ENCODE results near the gene E2F6.

The E2F6 gene

GRCh38 chr2:11427224-11427623 is 38.7 kb downstream of the E2F6 start:
- H3K9me3 ChIP-seq, result no peaks in the 10 kb centered on the region
- TF ChIP-seq, protein P1, sequence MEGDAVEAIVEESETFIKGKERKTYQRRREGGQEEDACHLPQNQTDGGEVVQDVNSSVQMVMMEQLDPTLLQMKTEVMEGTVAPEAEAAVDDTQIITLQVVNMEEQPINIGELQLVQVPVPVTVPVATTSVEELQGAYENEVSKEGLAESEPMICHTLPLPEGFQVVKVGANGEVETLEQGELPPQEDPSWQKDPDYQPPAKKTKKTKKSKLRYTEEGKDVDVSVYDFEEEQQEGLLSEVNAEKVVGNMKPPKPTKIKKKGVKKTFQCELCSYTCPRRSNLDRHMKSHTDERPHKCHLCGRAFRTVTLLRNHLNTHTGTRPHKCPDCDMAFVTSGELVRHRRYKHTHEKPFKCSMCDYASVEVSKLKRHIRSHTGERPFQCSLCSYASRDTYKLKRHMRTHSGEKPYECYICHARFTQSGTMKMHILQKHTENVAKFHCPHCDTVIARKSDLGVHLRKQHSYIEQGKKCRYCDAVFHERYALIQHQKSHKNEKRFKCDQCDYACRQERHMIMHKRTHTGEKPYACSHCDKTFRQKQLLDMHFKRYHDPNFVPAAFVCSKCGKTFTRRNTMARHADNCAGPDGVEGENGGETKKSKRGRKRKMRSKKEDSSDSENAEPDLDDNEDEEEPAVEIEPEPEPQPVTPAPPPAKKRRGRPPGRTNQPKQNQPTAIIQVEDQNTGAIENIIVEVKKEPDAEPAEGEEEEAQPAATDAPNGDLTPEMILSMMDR (IDR thresholded peaks at IDR 0.05), result no peak
- H3K4me3 ChIP-seq, result no peak overlapping the region
- intact Hi-C loops (cut with DNase I; ENCODE audit: low total_unique reads), result no loop called here
- no peaks in the 10 kb centered on the region for H3K36me3 ChIP-seq
- no peak overlapping the region for H3K27ac ChIP-seq
- H3K27me3 ChIP-seq, result no peaks in the 10 kb centered on the region
- no peak for DNase-seq
- H3K4me1 ChIP-seq, result no peaks in the 10 kb centered on the region

- H3K27ac ChIP-seq, result no peak overlapping the region
- H3K9me3 ChIP-seq, result peaks cover 0 to 4% (median 3%) of the 10 kb centered on the region in 3 donors
- intact Hi-C loops (cut with DNase I; ENCODE audit: low total_unique reads), result no loop called here
- peaks cover 0 to 5% (median 0%) of the 10 kb centered on the region in 4 donors for H3K4me1 ChIP-seq
- no peak overlapping the region for H3K4me3 ChIP-seq
- DNase-seq, result no peak
- H3K27me3 ChIP-seq, result no peaks in the 10 kb centered on the region
- TF ChIP-seq, protein P1 (IDR thresholded peaks at IDR 0.05), result no peak
- H3K36me3 ChIP-seq, result no peaks in the 10 kb centered on the region
Measured at GRCh38 chr2:11422901-11423435, 43.0 kb downstream of the E2F6 start.

GRCh38 chr2:11422491-11422865 is 43.5 kb downstream of the E2F6 start:
- no peak for DNase-seq
- TF ChIP-seq, protein P1 (IDR thresholded peaks at IDR 0.05), result no peak
- Histone ChIP-seq H3K27ac (no peak overlapping the region), H3K4me1 (peaks cover 0 to 5% (median 0%) of the 10 kb centered on the region in 4 donors), H3K9me3 (peaks cover 0 to 7% (median 4%) of the 10 kb centered on the region in 3 donors), H3K27me3 (no peaks in the 10 kb centered on the region), H3K36me3 (no peaks in the 10 kb centered on the region), H3K4me3 (no peak overlapping the region)
- intact Hi-C loops (cut with DNase I; ENCODE audit: low total_unique reads), result no loop called here

DNA sequence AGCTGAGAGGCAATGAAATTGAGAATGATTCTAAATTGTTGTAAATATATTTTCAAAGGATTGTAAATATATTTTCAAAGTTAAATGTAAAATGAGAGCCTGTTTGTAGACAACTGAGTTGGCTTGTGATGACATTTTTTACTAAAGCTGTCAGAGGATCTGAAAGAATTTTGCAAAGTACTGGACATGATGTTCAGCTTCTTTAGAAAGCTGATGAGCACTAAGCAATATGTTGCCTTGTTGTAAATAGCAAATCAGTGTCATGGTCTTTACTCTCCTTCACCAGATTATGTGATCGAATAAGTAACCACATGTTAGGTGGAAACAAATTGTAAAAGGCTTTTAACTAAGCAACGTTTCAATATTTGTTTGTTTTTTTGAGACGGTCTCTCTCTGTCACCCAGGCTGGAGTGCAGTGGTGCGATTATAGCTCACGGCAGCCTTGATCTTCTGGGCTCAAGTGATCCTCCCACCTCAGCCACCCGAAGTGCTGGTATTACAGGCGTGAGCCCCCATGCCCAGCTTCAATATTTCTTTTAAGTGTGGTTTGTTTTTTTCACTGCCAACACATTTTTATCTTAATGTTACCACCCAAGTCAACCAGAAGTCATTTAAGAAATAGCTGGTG is 44.0 kb downstream of the E2F6 start:
- H3K36me3 ChIP-seq, result no peaks in the 10 kb centered on the region
- H3K4me1 ChIP-seq, result peaks cover 0 to 5% (median 0%) of the 10 kb centered on the region in 4 donors
- H3K4me3 ChIP-seq, result no peak overlapping the region
- intact Hi-C loops (cut with DNase I; ENCODE audit: low total_unique reads), result no loop called here
- TF ChIP-seq, protein P1 (IDR thresholded peaks at IDR 0.05), result no peak
- no peak for DNase-seq
- peaks cover 0 to 7% (median 4%) of the 10 kb centered on the region in 3 donors for H3K9me3 ChIP-seq
- H3K27ac ChIP-seq, result no peak overlapping the region
- no peaks in the 10 kb centered on the region for H3K27me3 ChIP-seq

DNA sequence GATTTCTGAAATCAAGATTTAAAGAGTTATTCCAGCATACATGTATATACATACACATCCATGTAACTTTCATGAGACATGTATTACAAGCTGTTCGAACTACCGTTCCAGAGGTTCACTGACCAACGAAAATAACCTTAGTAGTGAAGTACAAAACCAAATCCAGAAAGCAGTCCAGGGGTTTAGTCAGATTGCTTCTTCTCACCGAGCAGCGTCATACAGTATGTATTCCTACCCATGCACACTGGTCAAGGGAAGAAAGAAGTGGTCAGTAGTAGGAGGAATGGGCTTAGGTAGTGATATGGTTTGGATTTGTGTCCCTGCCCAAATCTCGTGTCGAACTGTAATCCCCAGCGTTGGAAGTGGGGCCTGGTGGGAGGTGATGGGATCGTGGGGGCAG is 45.3 kb downstream of the E2F6 start:
- Histone ChIP-seq H3K9me3 (peaks cover 0 to 7% (median 4%) of the 10 kb centered on the region in 3 donors), H3K4me3 (no peak overlapping the region), H3K27ac (no peak overlapping the region), H3K4me1 (peaks cover 0 to 5% (median 0%) of the 10 kb centered on the region in 4 donors), H3K27me3 (no peaks in the 10 kb centered on the region), H3K36me3 (no peaks in the 10 kb centered on the region)
- TF ChIP-seq, protein P1 (IDR thresholded peaks at IDR 0.05), result no peak
- intact Hi-C loops (cut with DNase I; ENCODE audit: low total_unique reads), result no loop called here
- no peak for DNase-seq

Measured in tibial artery (tissue), 4 donors.